NCI-H2029 treated with DMSO at 0.1 percent for 48 hours (cell line): Measurements from ENCODE around the gene ATG14.
A peak's percentile ranks its signal among the peaks of the same experiment; 100 is the strongest.
"Not testable (repeated sequence)": the region's sequence is repeated elsewhere in the genome, so short reads cannot be mapped to it uniquely, and the experiment has no call there.

Experiments
- DNase-seq: peaks from one replicate; lab custom pipeline; 2025; lab: John Stamatoyannopoulos, UW

Gene ATG14

DNA sequence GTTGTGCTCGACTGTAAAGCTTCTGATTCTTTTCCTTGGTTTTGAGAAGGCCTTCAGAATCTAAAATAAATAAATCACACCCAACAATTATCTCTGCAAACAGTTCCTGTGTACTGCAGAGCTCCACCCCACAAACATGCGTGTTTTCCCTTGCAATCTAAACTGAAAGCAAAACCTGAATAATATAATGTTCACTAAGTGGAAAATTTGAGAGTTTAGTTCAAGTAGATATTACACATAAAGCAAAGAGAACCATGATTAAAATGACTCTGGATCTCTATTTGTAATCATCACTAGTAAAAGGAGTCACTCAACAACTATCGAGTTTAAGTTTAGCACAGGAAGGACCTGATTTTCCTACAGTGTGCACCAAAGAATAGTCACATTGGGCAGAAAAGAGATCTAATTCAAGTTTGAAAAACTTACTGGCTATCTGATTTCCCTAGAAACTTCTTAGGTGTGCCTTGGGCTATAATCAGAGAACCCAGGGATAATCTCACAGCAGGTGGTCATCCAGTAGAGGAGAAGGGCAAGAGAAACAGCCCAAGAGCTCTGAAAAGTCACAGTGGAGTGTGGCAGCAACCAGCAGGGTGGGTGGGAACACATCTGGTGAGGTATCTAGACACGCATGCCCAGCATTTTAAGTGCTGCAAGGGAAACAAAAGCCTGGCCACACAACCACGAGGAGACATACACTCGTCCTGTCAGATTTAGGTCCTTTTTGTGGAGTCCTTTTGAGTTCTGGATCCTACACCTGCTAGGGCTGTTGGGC, 25.4 kb downstream of the ATG14 start:
- no peak for DNase-seq

DNA sequence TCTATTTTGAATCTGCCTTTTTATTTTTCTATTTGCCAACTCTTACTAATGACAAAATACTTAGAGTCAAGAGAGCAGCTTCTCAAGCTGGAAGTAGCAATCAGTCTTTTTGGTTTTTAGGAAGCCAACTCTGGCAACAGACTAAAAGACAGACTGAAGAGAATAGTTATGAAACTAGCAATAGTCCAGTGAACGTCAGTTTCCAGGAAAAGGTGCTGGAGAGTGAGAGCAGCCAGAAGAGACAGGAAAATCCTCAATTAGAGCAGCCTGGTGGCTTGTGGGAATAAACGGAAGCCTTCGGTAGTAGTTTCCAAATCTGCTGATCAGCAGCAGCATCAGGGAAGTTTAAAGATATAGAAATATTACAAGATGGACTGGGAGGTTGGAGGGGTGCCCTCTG, 27.1 kb downstream of the ATG14 start:
- DNase-seq, result no peak

DNA sequence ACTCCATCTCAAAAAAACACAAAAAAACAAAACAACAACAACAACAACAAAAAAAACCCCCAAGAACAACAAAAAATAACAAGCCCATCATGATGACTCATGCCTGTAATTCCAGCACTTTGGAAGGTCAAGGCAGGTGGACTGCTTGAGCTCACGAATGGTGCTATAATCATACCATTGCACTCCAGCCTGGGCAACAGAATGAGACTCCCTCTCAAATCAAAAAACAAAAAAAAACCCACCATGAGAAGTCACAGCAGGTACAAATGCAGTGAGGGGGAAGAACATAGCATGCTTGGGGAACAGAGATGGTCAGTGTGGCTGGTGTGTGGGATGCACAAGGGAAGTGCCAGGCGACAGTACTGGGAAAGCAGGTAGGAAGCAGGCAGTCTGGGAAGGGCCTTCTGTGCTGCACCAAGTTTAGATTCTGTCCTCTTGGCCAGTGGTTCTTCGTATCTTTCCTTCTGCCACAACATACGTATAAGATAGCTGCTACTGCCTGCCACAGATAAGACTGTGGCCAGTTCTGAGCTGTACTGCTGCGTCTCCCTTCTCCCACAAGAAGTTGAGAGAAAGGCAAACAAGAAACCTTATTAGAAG, 28.0 kb downstream of the ATG14 start:
- DNase-seq, result no peak

DNA sequence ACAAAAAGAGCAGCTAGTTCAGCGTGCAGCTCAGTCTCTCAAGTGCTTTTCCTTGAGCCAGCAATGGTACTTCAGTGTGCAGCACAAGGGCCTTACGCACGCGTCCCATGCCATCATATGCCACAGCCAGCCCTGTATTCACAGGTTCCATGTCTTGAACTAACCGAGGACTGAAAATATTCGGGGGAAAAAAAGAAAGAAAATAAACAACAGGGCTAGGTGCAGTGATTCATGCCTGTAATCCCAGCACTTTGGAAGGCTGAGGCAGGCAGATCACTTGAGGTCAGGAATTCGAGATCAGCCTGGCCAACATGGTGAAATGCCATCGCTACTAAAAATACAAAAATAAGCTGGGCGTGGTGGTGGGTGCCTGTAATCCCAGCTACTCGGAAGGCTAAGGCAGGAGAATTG, 28.6 kb downstream of the ATG14 start:
- not testable (repeated sequence) for DNase-seq

DNA sequence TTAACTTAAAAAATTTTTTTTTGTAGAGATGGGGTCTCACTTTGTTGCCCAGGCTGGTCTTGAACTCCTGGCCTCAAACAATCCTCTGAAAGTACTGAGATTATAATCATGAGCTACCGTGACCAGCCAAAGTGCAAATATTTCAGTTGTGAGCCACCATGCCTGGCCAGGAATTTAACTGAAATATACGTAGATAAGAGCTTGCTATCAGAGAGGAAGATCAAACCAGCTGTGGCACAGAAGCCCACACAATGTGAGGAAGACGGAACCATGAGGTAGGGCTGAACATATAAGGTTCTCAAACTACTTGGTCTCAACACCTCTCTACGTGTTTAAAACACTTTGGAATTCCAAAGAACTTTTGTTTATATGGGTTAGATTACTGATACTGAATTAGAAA, 29.1 kb downstream of the ATG14 start:
- DNase-seq, result no peak

DNA sequence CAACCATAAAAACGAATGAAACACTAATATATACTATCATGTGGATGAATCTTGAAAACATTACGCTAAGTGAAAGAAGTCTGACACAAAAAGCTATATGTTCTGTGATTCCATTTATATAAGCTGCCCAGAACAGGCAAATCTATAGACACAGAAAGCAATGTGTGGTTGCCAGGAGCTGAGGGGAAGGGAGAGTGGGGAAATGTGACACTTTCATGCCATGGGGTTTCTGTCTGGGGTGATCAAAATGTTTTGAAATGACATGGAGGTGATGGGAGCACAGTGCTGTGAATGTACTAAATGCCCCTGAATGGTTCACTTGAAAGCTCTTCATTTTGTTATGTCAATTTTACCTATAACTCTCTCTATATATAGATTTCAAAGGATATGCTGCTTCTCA, 30.1 kb downstream of the ATG14 start:
- DNase-seq, result no peak

DNA sequence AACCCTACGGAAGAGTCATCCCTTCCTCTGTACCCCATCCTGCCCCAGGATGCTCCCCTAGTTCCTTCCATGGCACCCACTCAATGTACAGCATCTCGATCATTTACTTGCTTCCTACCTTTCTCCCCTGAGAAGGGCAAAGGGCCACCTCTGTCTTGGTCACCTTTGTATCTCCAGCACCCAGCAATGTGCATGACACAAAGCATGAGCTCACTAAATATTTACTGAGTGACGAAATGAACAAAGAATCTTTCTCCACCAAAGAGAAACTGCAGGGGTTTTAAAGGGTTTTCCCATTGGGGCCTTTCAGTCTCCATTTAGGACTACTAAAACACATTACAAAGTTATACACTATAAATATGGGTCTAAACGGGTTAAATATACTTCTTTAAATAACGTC, 30.6 kb downstream of the ATG14 start:
- no peak for DNase-seq

DNA sequence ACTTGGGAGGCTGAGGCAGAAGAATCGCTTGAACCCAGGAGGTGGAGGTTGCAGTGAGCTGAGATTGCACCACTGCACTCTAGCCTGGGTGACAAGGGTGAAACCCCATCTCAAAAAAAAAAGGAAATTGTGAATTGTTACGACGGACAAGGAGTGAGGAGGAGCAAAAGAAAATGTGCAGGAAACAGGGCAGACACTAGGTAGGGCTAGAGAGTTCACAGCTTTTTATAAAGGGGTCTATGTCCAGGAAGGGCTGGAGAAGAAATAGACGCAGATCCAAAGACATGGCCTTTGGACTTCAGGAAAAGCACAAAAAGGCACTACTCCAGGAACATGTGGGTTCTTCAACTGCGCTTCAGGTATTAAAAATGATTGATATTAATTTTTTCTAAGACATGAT, 34.4 kb downstream of the ATG14 start:
- no peak for DNase-seq

DNA sequence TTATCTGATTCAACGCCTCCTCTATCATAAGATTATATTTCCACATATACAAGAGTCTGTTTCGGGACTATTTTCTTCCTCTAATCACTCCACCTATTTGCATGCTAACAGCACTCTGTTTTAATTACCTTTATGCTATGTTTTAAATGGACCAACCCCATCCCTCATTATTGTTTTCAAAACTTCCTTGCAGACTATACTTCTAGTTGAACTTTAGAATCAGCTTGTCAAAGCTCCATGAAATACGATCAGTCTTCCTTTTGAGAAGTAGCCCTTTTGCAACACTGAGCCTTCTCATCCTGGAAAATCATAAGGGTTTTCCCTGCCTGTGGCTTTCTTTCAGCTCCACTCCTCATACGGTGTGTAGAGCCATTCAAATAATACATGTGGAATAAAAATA, 36.9 kb downstream of the ATG14 start:
- no peak for DNase-seq

DNA sequence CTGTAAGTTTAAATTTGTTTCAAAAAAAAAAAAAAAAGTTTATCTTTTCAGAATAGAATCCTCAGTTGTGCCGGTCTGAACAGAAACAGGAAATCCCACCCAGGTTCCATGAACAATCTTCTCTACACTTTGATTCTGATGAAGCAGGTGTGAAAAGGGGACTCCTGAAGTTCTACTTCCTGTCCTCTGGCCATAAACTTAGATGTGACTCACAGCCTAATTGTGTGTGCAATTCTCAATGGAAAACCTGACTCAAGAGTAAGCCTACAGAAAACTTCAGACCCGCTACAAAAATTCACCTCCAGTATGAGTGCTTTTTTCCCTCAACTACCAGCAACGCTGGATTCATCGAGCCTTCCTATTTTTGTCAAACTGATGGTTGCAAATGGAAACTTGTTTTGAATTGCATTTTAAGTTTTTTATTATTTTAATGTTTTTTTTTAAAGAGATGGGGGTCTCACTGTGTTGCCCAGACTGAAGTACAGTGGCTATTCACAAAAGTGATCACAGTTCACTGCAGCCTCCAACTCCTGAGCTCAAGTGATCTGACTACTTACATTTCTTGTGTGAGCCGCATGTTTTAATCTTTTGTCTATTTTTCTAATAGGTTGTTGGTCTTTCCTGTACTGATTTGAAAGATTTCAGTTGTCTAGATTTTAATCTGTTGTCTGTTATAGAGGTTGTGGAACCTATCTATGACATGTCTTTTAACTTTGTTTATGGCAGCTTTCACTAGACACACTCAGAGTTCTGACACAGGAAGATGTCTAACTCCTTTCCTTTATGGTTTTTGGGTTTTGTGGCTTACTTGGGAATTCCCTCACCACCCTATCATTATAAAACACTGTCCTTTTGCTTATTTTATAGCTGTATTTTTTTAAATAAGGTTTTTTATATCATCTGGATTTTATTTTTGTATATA, 37.6 kb downstream of the ATG14 start:
- DNase-seq, result no peak

DNA sequence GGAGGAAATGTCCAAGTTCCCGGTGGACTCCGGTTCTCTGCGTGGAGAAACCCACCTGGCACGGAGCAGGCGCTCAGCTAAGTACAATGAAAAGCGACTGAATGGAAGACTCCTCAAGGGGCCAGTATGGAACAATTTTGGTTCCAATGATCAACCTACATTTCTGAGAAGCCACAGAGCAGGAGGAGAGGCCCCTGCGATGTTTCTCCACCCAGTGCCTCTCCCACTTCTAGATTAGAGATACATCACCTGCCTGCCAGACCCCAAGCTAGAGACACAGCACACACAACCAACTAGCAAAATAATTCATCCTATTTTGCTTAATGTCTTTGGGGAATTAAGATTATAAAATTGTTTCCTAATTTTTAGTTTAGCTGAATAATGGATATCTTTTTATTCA, 38.8 kb downstream of the ATG14 start:
- DNase-seq, result no peak

DNA sequence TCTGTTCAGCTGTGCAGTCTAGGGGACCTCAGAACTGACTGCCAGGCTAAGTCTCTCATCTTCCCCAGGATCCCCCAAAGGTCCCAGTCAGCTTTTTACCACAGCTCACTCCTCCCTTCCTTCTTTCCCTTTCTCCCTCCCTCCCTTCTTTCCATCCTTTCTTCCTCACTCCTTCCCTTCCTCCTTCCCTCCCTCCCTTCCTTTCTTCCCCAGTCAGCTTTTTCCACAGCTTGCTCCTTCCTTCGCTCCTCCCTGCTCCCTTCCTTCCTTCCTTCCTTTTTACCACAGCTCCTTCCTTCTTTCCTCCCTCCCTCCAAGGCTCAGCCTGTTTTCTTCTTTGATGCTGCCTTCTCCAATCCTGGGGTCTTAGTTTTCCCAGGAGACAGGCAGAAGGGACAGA, 39.2 kb downstream of the ATG14 start:
- DNase-seq, result no peak

DNA sequence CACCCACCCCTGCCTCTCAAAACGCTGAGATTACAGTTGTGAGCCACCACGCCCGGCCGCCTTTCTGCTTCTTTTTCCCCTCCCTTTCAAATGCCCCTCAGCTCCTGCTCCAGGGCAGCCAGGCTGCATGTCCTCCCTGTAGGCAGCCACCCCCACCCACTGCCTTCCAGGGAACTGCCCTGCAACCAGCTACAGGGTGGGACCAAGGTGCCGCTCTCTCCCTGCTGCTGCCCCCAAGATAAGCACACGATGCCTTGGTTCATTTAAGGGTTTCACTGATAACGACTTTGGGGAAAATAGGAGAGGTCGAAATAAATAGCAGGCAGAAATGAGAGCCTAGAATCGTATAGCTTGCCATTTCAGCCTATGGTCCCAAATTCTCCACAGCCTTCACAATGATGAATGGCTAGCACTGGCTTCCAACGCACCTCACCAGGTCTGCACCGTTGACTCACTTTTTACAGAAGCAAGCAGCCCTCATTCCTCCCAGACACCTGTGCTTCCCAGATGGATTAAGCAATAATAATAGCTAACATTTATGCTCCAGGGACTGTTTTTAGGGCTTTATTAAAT, 40.7 kb downstream of the ATG14 start:
- no peak for DNase-seq

DNA sequence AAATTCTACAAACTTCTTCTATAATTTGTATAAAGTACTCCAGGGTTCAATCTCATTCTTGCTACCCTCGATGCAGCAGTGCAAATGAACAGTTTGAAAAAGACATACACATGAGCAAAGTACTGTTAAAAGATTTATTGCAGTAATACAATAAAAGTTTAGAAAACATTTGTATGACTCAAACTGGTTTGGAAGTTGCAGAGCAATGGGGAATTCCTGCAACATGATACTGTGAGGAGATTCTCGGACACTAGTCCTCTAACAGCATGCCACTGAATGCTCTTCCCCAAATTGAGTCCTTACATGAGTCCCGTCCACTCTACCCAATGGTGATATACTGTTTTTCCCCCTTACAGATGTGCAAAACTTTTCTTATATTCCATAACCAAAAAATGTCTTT, 45.4 kb downstream of the ATG14 start:
- DNase-seq, result no peak

DNA sequence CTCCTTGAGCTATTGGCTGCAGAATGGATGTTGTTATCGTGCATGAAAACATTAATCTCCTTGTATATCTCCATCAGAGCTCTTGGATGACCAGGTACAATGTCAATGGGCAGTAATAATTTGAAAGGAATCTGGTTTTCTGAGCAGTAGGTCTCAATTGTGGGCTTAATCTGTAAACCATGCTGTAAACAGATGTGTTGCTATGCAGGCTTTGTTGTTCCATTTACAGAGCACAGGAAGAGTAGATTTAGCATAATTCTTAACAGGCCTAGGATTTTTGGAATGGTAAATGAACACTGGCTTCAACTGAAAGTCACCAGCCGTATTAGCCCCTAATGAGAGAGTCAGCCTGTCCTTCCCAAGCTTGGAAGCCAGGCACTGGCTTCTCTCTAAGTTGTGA, 50.4 kb downstream of the ATG14 start:
- no peak for DNase-seq

DNA sequence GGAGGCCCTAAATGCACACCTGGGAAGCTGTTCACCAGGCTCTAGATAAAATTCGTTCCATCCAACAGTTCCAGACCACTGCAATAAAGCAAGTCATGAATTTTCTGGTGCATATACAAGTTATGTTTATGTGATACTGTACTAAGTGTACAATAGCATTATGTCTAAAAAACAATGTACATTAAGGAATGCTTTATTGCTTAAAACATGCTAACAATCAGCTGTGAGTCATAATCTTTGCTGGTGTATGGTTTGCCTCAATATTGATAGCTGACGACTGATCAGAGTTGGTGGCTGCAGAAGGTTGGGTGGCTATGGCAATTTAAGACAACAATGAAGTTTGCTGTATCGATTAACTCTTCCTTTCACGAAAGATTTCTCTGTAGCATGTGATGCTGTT, 52.3 kb downstream of the ATG14 start:
- no peak for DNase-seq

DNA sequence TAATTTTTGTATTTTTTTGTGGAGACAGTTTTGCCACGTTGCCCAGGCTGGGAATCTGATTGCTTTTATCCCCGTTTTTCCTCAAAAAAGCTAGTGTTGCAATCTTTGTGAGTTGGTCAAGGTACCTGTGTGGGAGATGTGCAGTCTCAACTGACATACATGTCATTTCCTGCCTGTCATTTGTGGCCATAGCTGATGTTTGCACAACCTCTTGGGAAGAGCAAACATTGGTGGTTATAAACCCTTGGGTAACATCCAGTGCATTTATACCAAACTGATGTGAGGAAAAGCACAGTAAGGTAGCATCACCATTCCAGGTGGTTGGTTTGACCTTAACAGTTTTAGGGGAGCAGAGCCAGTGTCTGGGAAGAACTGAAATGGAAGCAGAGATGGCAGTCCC, 54.7 kb downstream of the ATG14 start:
- peak; percentile 92 for DNase-seq

DNA sequence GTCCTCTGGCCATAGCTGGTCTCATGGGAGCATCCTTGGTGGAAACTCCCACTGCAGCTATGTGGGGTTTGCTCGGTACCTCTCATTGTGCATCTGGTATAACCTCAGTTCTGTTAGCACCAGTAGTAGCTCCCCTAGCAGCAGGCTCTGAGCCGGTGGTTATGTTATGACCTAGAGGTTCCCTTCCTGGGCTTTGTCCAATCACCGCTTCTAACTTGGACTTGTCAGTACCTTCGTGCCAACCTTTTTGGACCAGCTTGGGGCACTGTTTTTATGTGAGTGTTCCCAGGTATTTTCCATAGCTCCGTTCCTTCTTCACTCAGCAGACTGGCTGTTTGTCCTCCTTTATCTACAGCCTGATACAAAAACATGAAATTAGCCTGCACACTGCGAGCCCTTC, 55.7 kb downstream of the ATG14 start:
- no peak for DNase-seq

DNA sequence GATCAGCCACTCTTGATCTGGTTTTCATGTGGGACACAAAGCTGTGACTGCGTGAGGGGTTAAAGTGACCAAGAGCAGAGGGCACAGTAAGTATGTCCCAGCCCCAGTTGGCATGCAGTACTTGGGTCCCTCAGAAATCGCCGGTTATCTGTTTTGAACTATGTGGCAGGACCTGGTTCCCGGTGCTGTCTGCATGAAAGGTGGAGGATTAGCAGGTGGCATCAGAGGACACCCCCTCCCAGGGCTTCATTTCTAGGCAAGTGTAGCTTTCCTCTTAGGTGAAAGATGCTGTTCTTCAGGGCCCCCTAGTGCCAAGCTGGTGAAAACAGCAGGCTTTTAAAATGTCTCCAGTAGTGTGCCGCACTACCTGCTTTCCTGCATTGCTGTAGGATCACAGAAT, 57.1 kb downstream of the ATG14 start:
- peak; percentile 71 for DNase-seq

DNA sequence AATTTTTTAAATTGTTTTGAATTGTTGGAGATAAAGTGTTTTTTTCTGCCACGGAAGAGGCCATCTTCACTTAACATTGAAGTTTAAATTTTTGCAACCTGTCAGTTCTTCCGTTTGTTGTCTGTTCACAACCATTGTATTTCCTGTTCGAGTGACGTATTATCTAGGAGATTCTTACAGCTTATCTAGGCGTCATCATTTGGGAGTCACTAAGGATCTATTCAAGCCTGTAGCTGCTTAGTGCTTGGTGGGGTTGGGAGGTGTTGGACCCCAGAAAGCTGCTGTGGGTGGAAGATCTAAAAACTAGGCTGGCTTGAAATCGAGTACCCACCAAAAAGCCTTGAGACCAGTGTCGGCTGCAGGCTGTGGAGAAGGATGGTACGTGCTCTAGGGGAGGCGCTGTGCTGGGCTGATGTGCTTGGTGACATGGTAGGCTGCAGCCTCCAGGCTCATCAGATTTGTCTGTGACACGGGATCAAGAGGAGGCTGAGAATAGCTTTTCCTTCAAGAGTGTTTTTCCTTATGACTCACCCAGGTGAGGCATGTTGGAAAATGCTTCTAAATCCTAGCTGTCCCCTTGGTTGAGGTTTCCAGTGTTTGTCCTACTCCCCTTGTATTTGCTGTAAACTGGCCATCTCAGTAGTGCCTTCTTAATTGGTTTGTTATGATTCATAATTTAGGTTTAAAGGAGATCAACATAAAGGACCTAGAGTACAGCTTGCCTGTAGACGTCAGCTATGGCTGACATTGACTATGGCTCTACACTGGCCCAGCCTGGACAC, 57.8 kb downstream of the ATG14 start:
- DNase-seq, result peak; percentile 62

DNA sequence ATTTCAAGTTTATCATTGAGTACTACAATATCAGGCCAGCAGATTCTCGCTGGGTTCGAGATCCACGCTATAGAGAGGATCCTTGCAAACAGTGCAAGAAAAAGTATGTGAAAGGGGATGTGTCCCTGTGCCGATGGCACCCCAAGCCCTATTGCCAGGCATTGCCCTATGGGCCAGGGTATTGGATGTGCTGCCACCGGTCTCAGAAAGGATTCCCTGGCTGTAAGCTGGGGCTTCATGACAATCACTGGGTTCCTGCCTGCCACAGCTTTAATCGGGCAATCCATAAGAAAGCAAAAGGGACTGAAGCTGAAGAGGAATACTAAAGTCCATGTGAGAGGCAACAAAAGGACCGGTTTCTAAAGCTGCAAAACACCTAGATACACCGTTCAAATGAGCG, 59.4 kb downstream of the ATG14 start:
- no peak for DNase-seq

DNA sequence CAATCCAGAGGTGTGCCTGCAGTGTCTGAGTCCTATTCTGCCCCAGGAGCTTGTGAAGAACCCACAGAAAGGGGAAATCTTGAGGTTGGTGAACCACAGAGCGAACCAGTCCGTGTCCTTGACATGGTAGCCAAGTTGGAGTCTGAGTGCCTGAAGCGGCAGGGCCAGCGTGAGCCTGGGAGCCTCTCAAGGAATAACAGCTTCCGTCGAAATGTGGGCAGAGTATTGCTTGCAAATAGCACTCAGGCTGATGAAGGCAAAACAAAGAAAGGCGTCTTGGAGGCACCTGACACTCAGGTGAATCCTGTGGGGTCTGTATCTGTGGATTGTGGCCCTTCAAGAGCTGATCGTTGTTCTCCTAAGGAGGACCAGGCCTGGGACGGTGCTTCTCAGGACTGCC, 60.5 kb downstream of the ATG14 start:
- no peak for DNase-seq
